Measurements from ENCODE around the gene MED31.
"Not testable (repeated sequence)": the region's sequence is repeated elsewhere in the genome, so short reads cannot be mapped to it uniquely, and the experiment has no call there.

The MED31 gene

GRCh38 chr17:6657633-6658287, 6.4 kb upstream of the MED31 start:
- Histone ChIP-seq H3K9me3 (replicated peaks; ENCODE audit: insufficient read depth, low read length) (no peaks in the 10 kb centered on the region), H3K9me2 (replicated peaks; ENCODE audit: insufficient read depth, low read length) (no peaks in the 10 kb centered on the region), H3K9ac (ENCODE audit: low read length) (peak overlapping the region; percentile 48; the same call in 1 of the 2 replicates), H3K4me3 (ENCODE audit: low read length) (peak overlapping the region; percentile 53), H3K27me3 (replicated peaks; ENCODE audit: insufficient read depth, low read length) (peaks cover 5% of the 10 kb centered on the region), H3F3A (ENCODE audit: insufficient read depth, low read length) (0 out of 2 replicates have a peak, but pooled peaks cover 3% of the 10 kb centered on the region), H3K4me2 (ENCODE audit: low read depth, low read length) (peak overlapping the region; percentile 63), H2AFZ (ENCODE audit: low read length) (peak overlapping the region; percentile 63), H3K79me2 (ENCODE audit: low read length) (no peaks in the 10 kb centered on the region), H3K27ac (ENCODE audit: low read length) (no peak overlapping the region), H4K20me1 (ENCODE audit: insufficient read depth, low read length) (no peaks in the 10 kb centered on the region), H3K36me3 (replicated peaks; ENCODE audit: insufficient read depth, low read length) (no peaks in the 10 kb centered on the region), H3K4me1 (ENCODE audit: low read length) (peaks cover 5% of the 10 kb centered on the region)
- TF ChIP-seq EZH2phosphoT487 (IDR thresholded peaks at IDR 0.05; ENCODE audit: low read length) = no peak
- no peak for TF ChIP-seq CTCF (IDR thresholded peaks at IDR 0.05; ENCODE audit: low read length)
- no peak for TF ChIP-seq EZH2 (optimal IDR thresholded peaks at IDR 0.05; ENCODE audit: low read depth, low read length)
- DNase-seq = no peak

GRCh38 chr17:6656797-6657632, 5.6 kb upstream of the MED31 start:
- not testable (repeated sequence) for H3K36me3 ChIP-seq (replicated peaks; ENCODE audit: insufficient read depth, low read length); H3K79me2 ChIP-seq (ENCODE audit: low read length); H4K20me1 ChIP-seq (ENCODE audit: insufficient read depth, low read length); H3F3A ChIP-seq (ENCODE audit: insufficient read depth, low read length); H3K9me2 ChIP-seq (replicated peaks; ENCODE audit: insufficient read depth, low read length); H3K27ac ChIP-seq (ENCODE audit: low read length); H3K9me3 ChIP-seq (replicated peaks; ENCODE audit: insufficient read depth, low read length); H3K4me1 ChIP-seq (ENCODE audit: low read length); H3K27me3 ChIP-seq (replicated peaks; ENCODE audit: insufficient read depth, low read length)
- Histone ChIP-seq H3K9ac (ENCODE audit: low read length) (peak overlapping the region; percentile 48; the same call in 1 of the 2 replicates), H3K4me2 (ENCODE audit: low read depth, low read length) (peak overlapping the region; percentile 63), H2AFZ (ENCODE audit: low read length) (peak overlapping the region; percentile 63), H3K4me3 (ENCODE audit: low read length) (peak overlapping the region; percentile 53)
- peak; percentile 80 for DNase-seq

- H3K4me1 ChIP-seq (ENCODE audit: low read length); H3F3A ChIP-seq (ENCODE audit: insufficient read depth, low read length); H2AFZ ChIP-seq (ENCODE audit: low read length); DNase-seq; H3K79me2 ChIP-seq (ENCODE audit: low read length); H3K9me3 ChIP-seq (replicated peaks; ENCODE audit: insufficient read depth, low read length); H4K20me1 ChIP-seq (ENCODE audit: insufficient read depth, low read length); H3K27me3 ChIP-seq (replicated peaks; ENCODE audit: insufficient read depth, low read length); H3K9me2 ChIP-seq (replicated peaks; ENCODE audit: insufficient read depth, low read length); H3K27ac ChIP-seq (ENCODE audit: low read length); H3K4me3 ChIP-seq (ENCODE audit: low read length); H3K9ac ChIP-seq (ENCODE audit: low read length); H3K4me2 ChIP-seq (ENCODE audit: low read depth, low read length); H3K36me3 ChIP-seq (replicated peaks; ENCODE audit: insufficient read depth, low read length): not testable (repeated sequence)
These were observed 4.4 kb upstream of the MED31 start for GRCh38 chr17:6655732-6656361.

- no peaks in the 10 kb centered on the region for H3K9me2 ChIP-seq (replicated peaks; ENCODE audit: insufficient read depth, low read length)
- H3K27me3 ChIP-seq (replicated peaks; ENCODE audit: insufficient read depth, low read length) = peaks cover 5% of the 10 kb centered on the region
- H3K4me3 ChIP-seq (ENCODE audit: low read length) = no peak overlapping the region
- peaks cover 7% of the 10 kb centered on the region for H3F3A ChIP-seq (ENCODE audit: insufficient read depth, low read length)
- H3K36me3 ChIP-seq (replicated peaks; ENCODE audit: insufficient read depth, low read length) = no peaks in the 10 kb centered on the region
- TF ChIP-seq CTCF (IDR thresholded peaks at IDR 0.05; ENCODE audit: low read length) (no peak), EZH2 (optimal IDR thresholded peaks at IDR 0.05; ENCODE audit: low read depth, low read length) (no peak), EZH2phosphoT487 (IDR thresholded peaks at IDR 0.05; ENCODE audit: low read length) (no peak)
- 0 out of 2 replicates have a peak, but pooled peaks cover 5% of the 10 kb centered on the region for H4K20me1 ChIP-seq (ENCODE audit: insufficient read depth, low read length)
- no peak overlapping the region for H3K27ac ChIP-seq (ENCODE audit: low read length)
- no peak overlapping the region for H3K9ac ChIP-seq (ENCODE audit: low read length)
- peaks cover 7% of the 10 kb centered on the region for H3K79me2 ChIP-seq (ENCODE audit: low read length)
- peaks cover 12% of the 10 kb centered on the region for H3K4me1 ChIP-seq (ENCODE audit: low read length)
- no peak overlapping the region for H3K4me2 ChIP-seq (ENCODE audit: low read depth, low read length)
- H3K9me3 ChIP-seq (replicated peaks; ENCODE audit: insufficient read depth, low read length) = no peaks in the 10 kb centered on the region
- no peak for DNase-seq
- no peak overlapping the region for H2AFZ ChIP-seq (ENCODE audit: low read length)
These were observed 3.7 kb upstream of the MED31 start for GRCh38 chr17:6654841-6655731.

All from MM.1S (cell line).